OCI-LY7 (cell line): ENCODE measurements around the gene CRTC1. TPM values are rescaled to one million over a fixed set of nuclear protein-coding genes. Genes with fewer than 3 reads are reported as not detected.

Source experiments
- BruUV-seq: library from RNA; stranded (reverse); fragments of 400-500 nt; replicated peaks from 2 replicates; lab custom pipeline; 2021; lab: Mats Ljungman, UMichigan
- CTCF ChIA-PET: fragments of 300-600 bp; sonication (Branson Sonifier 250); formaldehyde crosslinking; loops from one replicate; lab custom pipeline; 2022; ENCODE audit warnings: antibody characterized with exemption; ENCODE audit not compliant: unreplicated experiment; lab: Charles Lee
- POLR2A ChIA-PET: fragments of 300-600 bp; sonication (Branson Sonifier 250); formaldehyde crosslinking; loops from one replicate; lab custom pipeline; 2022; ENCODE audit warnings: antibody characterized with exemption; lab: Charles Lee
- DNase-seq: peaks from one replicate; pipeline ENCODE4 v3.0.0-alpha.2; 2015; ENCODE audit warnings: low spot score
- H2AFZ ChIP-seq: fragments of 200-600 bp; sonication (generic), shearing (Covaris generic); 2 replicates; pipeline ENCODE4 v1.6.1; 2014; ENCODE audit warnings: mild to moderate bottlenecking, antibody characterized with exemption, low read length, moderate library complexity
- H3K27ac ChIP-seq: fragments of 200-600 bp; sonication (generic); 2 replicates; pipeline ENCODE4 v1.5.1; 2014; ENCODE audit warnings: mixed run types, low read depth, mild to moderate bottlenecking, moderate library complexity, low read length, inconsistent platforms; ENCODE audit not compliant: poor library complexity, severe bottlenecking
- H3K36me3 ChIP-seq: fragments of 200-600 bp; sonication (generic); 2 replicates; pipeline ENCODE4 v1.6.1; 2014; ENCODE audit warnings: mild to moderate bottlenecking, antibody characterized with exemption, low read length, moderate library complexity, mixed read lengths; ENCODE audit not compliant: insufficient read depth
- H3K4me1 ChIP-seq: fragments of 200-600 bp; sonication (generic); 2 replicates; pipeline ENCODE4 v1.5.1; 2014; ENCODE audit warnings: mild to moderate bottlenecking, low read length; ENCODE audit not compliant: insufficient read depth, poor library complexity, severe bottlenecking
- H3K4me2 ChIP-seq: fragments of 200-600 bp; sonication (generic); 2 replicates; pipeline ENCODE4 v1.6.1; 2014; ENCODE audit warnings: mild to moderate bottlenecking, low read length
- H3K4me3 ChIP-seq: fragments of 200-600 bp; sonication (generic); 2 replicates; pipeline ENCODE4 v1.5.1; 2014; ENCODE audit warnings: mild to moderate bottlenecking, low read depth, low read length; ENCODE audit not compliant: poor library complexity, severe bottlenecking
- H3K79me2 ChIP-seq: fragments of 200-600 bp; sonication (generic); 2 replicates; pipeline ENCODE4 v1.6.1; 2016; ENCODE audit warnings: low read depth, mild to moderate bottlenecking, low read length, moderate library complexity, mixed read lengths; ENCODE audit not compliant: insufficient read depth
- H3K9me2 ChIP-seq: fragments of 200-600 bp; sonication (generic); 2 replicates; pipeline ENCODE4 v1.6.1; 2016; ENCODE audit warnings: mild to moderate bottlenecking, low read length, mixed read lengths; ENCODE audit not compliant: insufficient read depth
- H3K9me3 ChIP-seq: fragments of 200-600 bp; sonication (generic); 2 replicates; pipeline ENCODE4 v1.6.1; 2014; ENCODE audit warnings: mild to moderate bottlenecking, mixed run types, low read length, mixed read lengths
- H4K20me1 ChIP-seq: fragments of 200-600 bp; sonication (generic); 2 replicates; pipeline ENCODE4 v1.6.1; 2014; ENCODE audit warnings: mild to moderate bottlenecking, antibody characterized with exemption, low read length, moderate library complexity, mixed read lengths; ENCODE audit not compliant: insufficient read depth
- EZH2phosphoT487 ChIP-seq: fragments of 200-600 bp; sonication (generic); IDR thresholded peaks from 2 replicates; pipeline ENCODE4 v1.6.1; 2018; ENCODE audit warnings: low read depth, borderline replicate concordance, mild to moderate bottlenecking, mixed run types, antibody characterized with exemption, low read length, moderate library complexity, mixed read lengths
- intact Hi-C: fragments of 100-400 bp; cut with micrococcal nuclease; formaldehyde crosslinking; loops from one replicate; pipeline ENCODE4 v1.10.0; 2022; ENCODE audit not compliant: unreplicated experiment
- total RNA-seq, 2 experiments: library from RNA; depleted of rRNA in 1 of 2; stranded (reverse); fragments of >200 nt in 1 of 2; shearing (Covaris generic) in 1 of 2; gene quantifications; 2 replicates each; pipeline ENCODE4 v1.2.3, GENCODE V29; 2014 to 2022
- TF ChIP-seq, protein P1 (sequence below): fragments of 200-600 bp; sonication (generic); conservative IDR thresholded peaks from 2 replicates; pipeline ENCODE4 v1.5.1; 2014; ENCODE audit warnings: mild to moderate bottlenecking, antibody characterized with exemption, low read length, moderate library complexity, mixed read lengths

CRTC1 gene
- total RNA-seq, 2 experiments from 2014 or later = 4.1 to 10.3 TPM

DNA sequence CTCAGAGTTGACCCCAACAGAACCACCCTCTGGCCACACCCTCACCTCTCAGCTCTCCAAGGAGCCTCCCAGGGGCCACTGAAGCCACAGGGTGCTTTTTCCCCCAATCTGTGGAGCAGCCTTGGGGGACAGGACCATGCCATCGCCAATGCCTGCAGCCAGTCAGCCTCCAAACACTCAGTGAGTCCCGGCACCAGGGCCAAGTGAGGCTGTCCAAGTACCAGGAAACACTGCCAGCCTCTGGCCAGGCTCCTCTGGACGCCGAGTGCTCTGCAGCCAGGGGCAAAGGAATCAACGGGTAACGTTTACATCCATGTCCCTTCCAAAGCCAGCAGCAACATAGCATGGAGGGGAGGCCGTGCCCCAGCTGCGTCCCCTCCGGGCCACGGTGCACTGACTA lies 117.2 kb downstream of the CRTC1 start:
- Histone ChIP-seq H3K9me2 (no peaks in the 10 kb centered on the region), H3K4me3 (no peak overlapping the region), H3K4me1 (peaks cover 2% of the 10 kb centered on the region), H2AFZ (no peak overlapping the region), H3K9me3 (no peaks in the 10 kb centered on the region), H3K79me2 (no peaks in the 10 kb centered on the region), H3K27ac (no peak overlapping the region), H3K4me2 (no peak overlapping the region), H4K20me1 (no peaks in the 10 kb centered on the region), H3K36me3 (no peaks in the 10 kb centered on the region)
- ChIA-PET POLR2A (interaction anchor here (0.7 kb wide), 1 partner anchor 372 kb away, joined by 3 read pairs; no protein-coding TSS in a partner anchor), CTCF (no interaction called here)
- no TSS peak for BruUV-seq
- intact Hi-C loops = no loop called here
- TF ChIP-seq, protein P1, sequence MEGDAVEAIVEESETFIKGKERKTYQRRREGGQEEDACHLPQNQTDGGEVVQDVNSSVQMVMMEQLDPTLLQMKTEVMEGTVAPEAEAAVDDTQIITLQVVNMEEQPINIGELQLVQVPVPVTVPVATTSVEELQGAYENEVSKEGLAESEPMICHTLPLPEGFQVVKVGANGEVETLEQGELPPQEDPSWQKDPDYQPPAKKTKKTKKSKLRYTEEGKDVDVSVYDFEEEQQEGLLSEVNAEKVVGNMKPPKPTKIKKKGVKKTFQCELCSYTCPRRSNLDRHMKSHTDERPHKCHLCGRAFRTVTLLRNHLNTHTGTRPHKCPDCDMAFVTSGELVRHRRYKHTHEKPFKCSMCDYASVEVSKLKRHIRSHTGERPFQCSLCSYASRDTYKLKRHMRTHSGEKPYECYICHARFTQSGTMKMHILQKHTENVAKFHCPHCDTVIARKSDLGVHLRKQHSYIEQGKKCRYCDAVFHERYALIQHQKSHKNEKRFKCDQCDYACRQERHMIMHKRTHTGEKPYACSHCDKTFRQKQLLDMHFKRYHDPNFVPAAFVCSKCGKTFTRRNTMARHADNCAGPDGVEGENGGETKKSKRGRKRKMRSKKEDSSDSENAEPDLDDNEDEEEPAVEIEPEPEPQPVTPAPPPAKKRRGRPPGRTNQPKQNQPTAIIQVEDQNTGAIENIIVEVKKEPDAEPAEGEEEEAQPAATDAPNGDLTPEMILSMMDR = no peak
- no peak for DNase-seq

DNA sequence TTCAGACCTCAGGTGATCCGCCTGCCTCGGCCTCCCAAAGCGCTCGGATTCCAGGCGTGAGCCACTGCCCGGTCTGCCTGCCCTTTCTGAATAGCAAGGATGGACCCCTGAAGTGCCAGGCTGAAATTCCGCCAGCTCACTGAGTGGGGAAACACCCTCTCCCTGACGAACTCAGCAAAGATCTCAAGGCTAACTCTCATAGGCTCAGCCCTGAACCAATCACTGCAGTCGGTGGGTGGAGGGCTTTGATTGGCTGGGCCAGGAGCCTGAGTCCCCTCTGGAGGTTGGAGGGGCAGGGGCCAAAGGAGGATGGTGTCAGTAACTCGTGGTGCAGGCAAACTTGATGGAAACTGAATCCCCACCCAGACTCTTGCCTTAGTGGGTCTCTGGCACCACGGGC lies 118.9 kb downstream of the CRTC1 start:
- Histone ChIP-seq H2AFZ (no peak overlapping the region), H4K20me1 (no peaks in the 10 kb centered on the region), H3K27ac (no peak overlapping the region), H3K4me2 (no peak overlapping the region), H3K9me3 (no peaks in the 10 kb centered on the region), H3K9me2 (no peaks in the 10 kb centered on the region), H3K4me1 (peaks cover 2% of the 10 kb centered on the region), H3K4me3 (no peak overlapping the region), H3K36me3 (no peaks in the 10 kb centered on the region), H3K79me2 (no peaks in the 10 kb centered on the region)
- no peak for TF ChIP-seq EZH2phosphoT487
- TF ChIP-seq, protein P1 = no peak
- BruUV-seq = no TSS peak
- CTCF ChIA-PET = no interaction called here
- intact Hi-C loops = no loop called here
- POLR2A ChIA-PET = no interaction called here
- peak; percentile 22 for DNase-seq

DNA sequence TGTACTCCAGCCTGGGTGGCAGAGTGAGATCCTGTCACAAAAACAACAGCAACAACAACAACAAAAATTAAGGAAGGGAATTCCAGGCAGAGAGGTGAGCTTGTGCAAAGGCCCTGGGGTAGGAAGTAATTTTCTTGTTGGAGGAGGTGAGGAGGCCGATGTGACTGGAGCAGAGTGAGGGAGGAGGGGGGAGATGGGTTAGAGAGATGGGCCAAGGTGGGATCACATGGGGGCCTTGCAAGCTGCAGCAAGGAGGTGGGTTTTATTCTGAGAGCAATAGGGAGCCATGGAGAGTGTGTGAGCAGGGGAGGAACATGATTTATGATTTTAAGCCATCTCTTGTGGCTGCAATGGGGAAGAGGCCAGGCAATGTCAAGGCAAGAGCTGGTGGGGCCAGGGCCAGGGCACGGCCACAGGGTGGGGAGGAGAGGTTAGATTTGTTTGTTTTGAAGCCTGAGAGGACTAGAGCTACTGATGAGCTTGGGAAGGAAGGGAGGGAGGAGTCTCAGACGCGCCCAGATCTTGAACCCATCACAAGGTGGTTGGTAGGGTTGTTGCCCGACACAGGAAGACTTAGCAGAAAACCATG lies 120.2 kb downstream of the CRTC1 start:
- Histone ChIP-seq H3K4me2 (no peak overlapping the region), H2AFZ (no peak overlapping the region), H3K4me1 (peaks cover 2% of the 10 kb centered on the region), H4K20me1 (no peaks in the 10 kb centered on the region), H3K79me2 (no peaks in the 10 kb centered on the region), H3K9me3 (no peaks in the 10 kb centered on the region), H3K27ac (no peak overlapping the region), H3K36me3 (no peaks in the 10 kb centered on the region), H3K4me3 (no peak overlapping the region), H3K9me2 (no peaks in the 10 kb centered on the region)
- intact Hi-C loops = no loop called here
- DNase-seq = no peak
- TF ChIP-seq EZH2phosphoT487 = no peak
- TF ChIP-seq, protein P1 = no peak
- BruUV-seq = no TSS peak
- ChIA-PET POLR2A (no interaction called here), CTCF (no interaction called here)
